Heart right ventricle (tissue), 16 donors: ENCODE data around the gene ATG2A. TPM values are rescaled to one million over a fixed set of nuclear protein-coding genes. Genes with fewer than 3 reads are reported as not detected.

Source experiments
- ATAC-seq, 8 donors: fragments of 200-7000 bp; cut with Tn5 transposase; one replicate each; pipeline ENCODE4 v1.9.1; 2020; ENCODE audit warnings: mild to moderate bottlenecking in 8 of 8, moderate library complexity in 8 of 8, moderate number of reproducible peaks in 1 of 8
- DNase-seq, 2 donors: peaks; one replicate each; pipeline ENCODE4 v3.0.0-alpha.2; 2020
- H3K27ac ChIP-seq, 10 donors: fragments of 200-600 bp; sonication (generic) in 2 of 10; one replicate each; pipeline versions ENCODE4 v1.5.0 to v1.8.0; 2020 to 2022; ENCODE audit warnings: mild to moderate bottlenecking in 3 of 10
- H3K27me3 ChIP-seq, 7 donors: fragments of 200-600 bp; one replicate each; pipeline ENCODE4 v1.8.0; 2021 to 2022; ENCODE audit warnings: mild to moderate bottlenecking in 2 of 7
- H3K36me3 ChIP-seq, 9 donors: fragments of 200-600 bp; sonication (generic) in 1 of 9; one replicate each; pipeline versions ENCODE4 v1.5.0 to v1.8.0; 2020 to 2022; ENCODE audit warnings: mild to moderate bottlenecking in 2 of 9
- H3K4me1 ChIP-seq, 9 donors: fragments of 200-600 bp; sonication (generic) in 1 of 9; one replicate each; pipeline versions ENCODE4 v1.5.0 to v1.8.0; 2020 to 2022; ENCODE audit warnings: mild to moderate bottlenecking in 4 of 9
- H3K4me3 ChIP-seq, 10 donors: fragments of 200-600 bp; sonication (generic) in 2 of 10; one replicate each; pipeline versions ENCODE4 v1.5.0 to v1.8.0; 2020 to 2022; ENCODE audit warnings: mild to moderate bottlenecking in 7 of 10, moderate library complexity in 2 of 10
- H3K9me3 ChIP-seq, 11 donors: fragments of 200-600 bp in 10 of 11; sonication (generic) in 2 of 11; one replicate each; pipeline versions ENCODE4 v1.5.0 to v1.8.0; 2013 to 2022; ENCODE audit warnings: mild to moderate bottlenecking in 2 of 11, control low read depth in 1 of 11, moderate library complexity in 1 of 11
- WGBS, 2 donors: extraction: QIAGEN DNeasy Blood & Tissue Kit; methylation state at CpG; one replicate each; pipeline ENCODE4 v1.1.7; 2013; ENCODE audit warnings: inconsistent platforms in 1 of 2; 5-methylcytosine and 5-hydroxymethylcytosine counted together
- intact Hi-C, 10 donors: fragments of 100-400 bp; cut with DNase I; formaldehyde crosslinking; loops; one replicate each; pipeline versions ENCODE4 v1.11.1 to v1.14.2; 2022
- polyA plus RNA-seq, 2 donors: library from polyadenylated mRNA; stranded (reverse); fragments of 200-250 nt; gene quantifications; one replicate each; pipeline ENCODE4 v1.2.3, GENCODE V29; 2013
- total RNA-seq, 10 donors: library from RNA; stranded (reverse); fragmentation: NEBNext Ultra II Directional in 3 of 10; extraction: Animal tissue kit (Norgen Biotek cat#: 25700) in 3 of 10; gene quantifications; one replicate each; pipeline versions ENCODE4 v1.2.1 to v1.2.4, GENCODE V29; 2021 to 2023
- TF ChIP-seq, protein P1 (sequence below), 9 donors: fragments of 200-600 bp; sonication (generic) in 2 of 9; IDR thresholded peaks; one replicate each; pipeline versions ENCODE4 v1.5.0 to v1.8.0; 2021 to 2022; ENCODE audit warnings: antibody characterized with exemption in 9 of 9, mild to moderate bottlenecking in 5 of 9, moderate library complexity in 1 of 9
- donor health status: Arrhythmogenic right ventricular cardiomyopathy.
- donor health status: ischemic (EF 13 %, LVEDD 7.1; RV severe dilation, severe dysfunction).
- donor health status: healthy with polysubstance abuse.
- donor health status: DM: no; HTN: yes; CAD: no.
- donor health status: DM: no; HTN: no; CAD: no.
- donor health status: ischemic (EF 25% LVEDD 6.9; RV normal size, moderate dysfunction).
- donor health status: ischemic (EF 25% LVEDD 5.7; RV mildly dilated, moderate dysfunction).
- donor health status: healthy.
- donor health status: DM: yes; HTN: yes; CAD: no.
- donor health status: Ischemic cardiomyopathy.
- donor health status: ischemic (EF 35%, LVEDD 5.7; RV mildly dilated, moderate dysfunction).
- donor health status: nonischemic (EF 11% LVEDD 7.7; RV severe dilation, severe dysfunction).
- donor health status: DM: yes; HTN: yes; CAD: no.
- donor health status: PGD.
- donor health status: ischemic (EF 29% LVEDD 5.4; RV normal size, mild dysfunction).
- donor health status: nonischemic (EF 23%, LVEDD 6.1; RV moderate dilation, normal function).

Gene ATG2A
- total and polyA plus RNA-seq, 12 donors = 12.4 to 18.6 (median 16.0) TPM

DNA sequence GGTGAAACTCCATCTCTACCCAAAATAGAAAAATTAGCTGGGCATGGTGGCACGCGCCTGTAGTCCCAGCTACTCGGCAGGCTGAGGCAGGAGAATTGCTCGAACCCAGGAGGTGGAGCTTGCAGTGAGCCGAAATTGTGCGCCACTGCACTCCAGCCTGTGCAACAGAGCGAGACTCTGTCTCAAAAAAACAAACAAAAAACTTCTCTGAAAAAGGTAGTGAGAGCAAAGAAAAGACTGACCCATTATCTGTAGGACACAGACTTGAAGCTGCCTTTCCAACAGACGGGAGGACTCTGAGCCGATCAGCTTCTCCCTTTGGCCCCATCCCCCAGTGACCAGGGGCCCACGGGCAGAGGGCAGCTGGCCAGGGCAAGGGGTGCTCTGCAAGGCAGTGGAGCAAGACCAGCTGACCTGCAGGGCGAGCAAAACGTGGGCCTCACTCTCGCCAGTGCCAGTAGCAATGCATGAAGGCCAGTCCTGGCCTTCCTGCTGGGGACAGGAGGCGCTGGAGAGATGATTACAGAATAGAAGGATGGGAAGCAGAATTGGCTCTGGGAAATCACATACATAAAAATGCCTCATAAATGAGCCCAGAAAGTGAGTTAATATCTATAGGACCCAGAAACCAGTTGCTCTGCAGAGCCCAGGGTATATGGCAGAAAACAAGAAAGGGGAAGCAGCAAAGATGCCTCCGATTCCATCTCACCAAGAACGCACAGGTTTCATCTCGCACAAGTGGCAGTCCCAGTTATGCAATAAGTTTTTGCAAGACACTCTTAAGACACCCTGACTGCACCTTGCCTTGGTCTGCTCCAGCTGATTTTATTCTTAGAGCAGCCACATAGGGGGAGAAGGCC, 41.4 kb downstream of the ATG2A start:
- no peak for ATAC-seq
- peaks cover 32 to 88% (median 79%) of the 10 kb centered on the region in 9 donors for H3K4me1 ChIP-seq
- 66 to 77% methylated on average over 17 of the region's 17 CpGs for WGBS, 2 donors
- H3K4me3 ChIP-seq = peak overlapping the region; percentile 68 to 99 (median 94)
- H3K27ac ChIP-seq = peak overlapping the region in 9 of 10 donors; percentile 84 to 96 (median 92)
- intact Hi-C loops = loop anchor here in 1 of 10 donors (2.0 kb wide), 1 partner anchor 21 kb away; no protein-coding TSS in a partner anchor
- DNase-seq = no peak
- no peaks in the 10 kb centered on the region for H3K9me3 ChIP-seq
- peaks cover 3 to 50% (median 10%) of the 10 kb centered on the region in 9 donors for H3K36me3 ChIP-seq
- TF ChIP-seq, protein P1, sequence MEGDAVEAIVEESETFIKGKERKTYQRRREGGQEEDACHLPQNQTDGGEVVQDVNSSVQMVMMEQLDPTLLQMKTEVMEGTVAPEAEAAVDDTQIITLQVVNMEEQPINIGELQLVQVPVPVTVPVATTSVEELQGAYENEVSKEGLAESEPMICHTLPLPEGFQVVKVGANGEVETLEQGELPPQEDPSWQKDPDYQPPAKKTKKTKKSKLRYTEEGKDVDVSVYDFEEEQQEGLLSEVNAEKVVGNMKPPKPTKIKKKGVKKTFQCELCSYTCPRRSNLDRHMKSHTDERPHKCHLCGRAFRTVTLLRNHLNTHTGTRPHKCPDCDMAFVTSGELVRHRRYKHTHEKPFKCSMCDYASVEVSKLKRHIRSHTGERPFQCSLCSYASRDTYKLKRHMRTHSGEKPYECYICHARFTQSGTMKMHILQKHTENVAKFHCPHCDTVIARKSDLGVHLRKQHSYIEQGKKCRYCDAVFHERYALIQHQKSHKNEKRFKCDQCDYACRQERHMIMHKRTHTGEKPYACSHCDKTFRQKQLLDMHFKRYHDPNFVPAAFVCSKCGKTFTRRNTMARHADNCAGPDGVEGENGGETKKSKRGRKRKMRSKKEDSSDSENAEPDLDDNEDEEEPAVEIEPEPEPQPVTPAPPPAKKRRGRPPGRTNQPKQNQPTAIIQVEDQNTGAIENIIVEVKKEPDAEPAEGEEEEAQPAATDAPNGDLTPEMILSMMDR (IDR thresholded peaks at IDR 0.05) = no peak
- no peaks in the 10 kb centered on the region for H3K27me3 ChIP-seq

DNA sequence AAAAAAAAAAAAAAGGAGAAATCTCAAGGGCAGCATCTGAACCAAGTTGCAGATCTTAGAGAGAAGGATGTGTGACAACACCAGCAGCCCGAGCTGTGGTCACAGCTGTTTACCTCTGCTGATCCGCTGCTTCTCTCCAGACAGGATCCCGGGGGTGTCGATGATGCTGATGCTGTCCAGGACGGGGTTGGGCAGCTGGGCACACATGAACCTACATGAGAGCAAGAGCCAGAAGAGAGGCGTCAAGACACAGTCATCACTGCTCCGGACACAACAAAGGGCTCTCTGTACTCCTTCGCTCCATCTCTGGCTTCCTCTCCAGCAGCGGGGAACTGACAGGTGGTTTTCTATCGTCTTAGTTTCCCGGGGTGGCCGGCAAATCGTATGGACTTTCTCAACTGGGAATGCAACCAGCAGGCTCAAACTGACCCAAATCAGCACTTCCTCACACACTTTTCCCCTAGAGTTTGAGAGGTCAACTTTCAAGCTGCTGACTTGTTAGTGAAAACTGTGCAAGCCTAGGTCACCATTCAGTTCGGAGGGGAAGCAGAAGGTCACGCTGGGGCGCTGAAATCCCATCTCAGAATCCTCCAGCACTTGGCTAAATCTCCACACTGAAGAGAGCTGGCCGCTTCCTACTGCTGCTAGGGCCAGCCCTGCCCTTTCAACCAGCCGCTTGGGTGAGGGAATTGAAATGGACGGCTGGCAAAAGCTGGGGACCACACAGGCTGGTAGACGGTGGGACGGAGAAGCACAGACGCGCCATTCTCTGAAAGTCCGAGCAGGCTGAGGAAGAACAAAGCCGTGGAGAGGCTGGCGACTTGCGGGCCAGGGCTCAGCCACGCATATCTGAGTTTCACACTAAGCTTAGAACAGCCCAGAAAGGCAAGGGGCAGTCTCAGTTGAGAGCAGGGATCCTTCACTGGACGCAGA, 42.4 kb downstream of the ATG2A start:
- WGBS, 2 donors = 68 to 72% methylated on average over 29 of the region's 29 CpGs
- DNase-seq (no peak), ATAC-seq (no peak)
- intact Hi-C loops = no loop called here
- Histone ChIP-seq H3K9me3 (no peaks in the 10 kb centered on the region), H3K4me1 (peaks cover 42 to 88% (median 82%) of the 10 kb centered on the region in 9 donors), H3K4me3 (peak overlapping the region in 8 of 10 donors; percentile 91 to 99 (median 95)), H3K27me3 (no peaks in the 10 kb centered on the region), H3K27ac (peak overlapping the region in 8 of 10 donors; percentile 11 to 96 (median 91)), H3K36me3 (peaks cover 3 to 58% (median 10%) of the 10 kb centered on the region in 9 donors)
- TF ChIP-seq, protein P1 (IDR thresholded peaks at IDR 0.05) = no peak

DNA sequence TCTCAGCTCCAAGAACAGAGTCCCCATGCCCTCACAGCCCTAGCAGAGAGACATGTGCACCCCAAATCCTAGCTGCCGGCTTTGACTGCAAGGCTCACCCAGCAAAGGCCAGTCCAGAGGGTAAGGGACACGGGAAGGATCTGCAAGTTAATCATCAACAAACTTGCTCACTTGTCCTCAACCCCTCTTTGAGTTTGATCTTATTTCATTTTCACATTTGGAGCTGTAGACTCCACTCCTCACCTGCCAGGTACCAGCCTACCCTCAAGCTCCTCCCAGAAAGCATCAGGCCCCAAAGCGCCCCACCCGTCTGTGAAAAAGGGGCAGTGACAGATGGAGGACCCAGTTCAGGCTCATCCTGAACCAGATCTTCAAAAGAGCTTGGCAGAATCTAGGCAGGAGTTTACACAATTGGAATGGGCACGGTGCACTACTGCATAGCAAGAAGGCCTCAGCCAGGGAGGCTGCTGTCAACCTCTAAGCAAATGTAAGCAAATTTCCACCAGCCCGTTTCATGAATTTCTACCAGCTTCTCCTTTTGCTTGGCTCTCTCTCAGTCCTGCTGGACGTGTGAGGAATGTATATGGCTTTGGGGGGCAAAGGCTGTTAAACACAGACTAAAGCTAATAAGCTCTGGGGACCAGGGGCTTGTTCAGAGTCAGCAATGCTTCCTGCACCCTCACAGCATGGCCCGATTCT, 44.1 kb downstream of the ATG2A start:
- H3K27me3 ChIP-seq = no peaks in the 10 kb centered on the region
- H3K4me3 ChIP-seq = no peak overlapping the region
- H3K4me1 ChIP-seq = peaks cover 56 to 97% (median 91%) of the 10 kb centered on the region in 9 donors
- intact Hi-C loops = no loop called here
- H3K9me3 ChIP-seq = no peaks in the 10 kb centered on the region
- WGBS, 2 donors = 88 to 92% methylated on average over 8 of the region's 8 CpGs
- no peak for DNase-seq
- peaks cover 3 to 74% (median 10%) of the 10 kb centered on the region in 9 donors for H3K36me3 ChIP-seq
- peak overlapping the region in 5 of 10 donors; percentile 26 to 96 (median 88) for H3K27ac ChIP-seq
- TF ChIP-seq, protein P1 (IDR thresholded peaks at IDR 0.05) = no peak
- no peak for ATAC-seq
